ENCODE results near the gene CRYBG1.

Gene CRYBG1

DNA sequence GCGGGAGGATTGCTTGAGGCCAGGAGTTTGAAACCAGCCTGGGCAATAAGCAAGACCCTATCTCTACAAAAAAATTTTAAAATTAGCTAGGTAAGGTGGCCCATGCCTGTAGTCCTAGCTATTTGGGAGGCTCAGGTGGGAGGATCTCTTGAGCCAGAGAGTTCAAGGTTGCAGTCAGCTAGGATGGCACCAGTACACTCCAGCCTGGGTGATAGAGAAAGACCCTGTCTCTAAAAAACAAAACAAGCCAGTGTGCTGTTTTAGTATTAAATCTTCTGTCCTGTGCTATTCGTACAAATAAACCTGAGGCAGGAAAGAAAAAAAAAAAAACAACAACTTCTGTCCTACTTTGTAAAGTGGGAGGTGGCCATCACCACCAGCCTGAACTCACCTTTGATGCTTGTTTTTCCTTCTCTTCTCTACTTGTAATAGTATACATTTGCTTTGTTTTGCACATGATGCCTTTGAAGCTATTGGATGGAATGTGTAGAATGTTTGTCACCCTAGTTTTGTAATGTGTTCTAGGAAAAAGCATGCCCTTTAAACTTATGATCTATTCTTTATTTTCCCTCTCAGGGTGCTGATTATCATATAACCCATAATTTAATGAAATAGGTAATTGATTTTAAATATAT lies 102.5 kb downstream of the CRYBG1 start:
- DNase-seq: no peak

DNA sequence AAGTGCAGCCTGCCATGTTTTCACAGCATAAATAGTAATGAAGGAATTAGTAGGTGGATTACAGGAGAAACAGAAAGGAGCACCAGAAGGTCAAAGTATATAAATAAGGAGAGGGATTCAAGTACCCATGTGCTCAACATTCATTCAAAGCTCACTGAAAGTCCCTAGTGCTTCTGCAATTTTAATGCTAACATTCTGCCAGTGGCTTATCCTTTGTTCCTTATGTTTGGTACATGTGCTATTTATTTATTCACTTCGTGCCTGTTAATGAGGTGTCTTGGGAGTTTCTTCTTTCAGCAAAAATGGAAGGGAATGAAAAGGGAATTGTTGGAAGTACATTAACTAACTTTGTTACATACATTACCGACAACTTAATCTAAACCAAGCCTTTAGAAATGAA lies 105.7 kb downstream of the CRYBG1 start:
- no peak for DNase-seq

DNA sequence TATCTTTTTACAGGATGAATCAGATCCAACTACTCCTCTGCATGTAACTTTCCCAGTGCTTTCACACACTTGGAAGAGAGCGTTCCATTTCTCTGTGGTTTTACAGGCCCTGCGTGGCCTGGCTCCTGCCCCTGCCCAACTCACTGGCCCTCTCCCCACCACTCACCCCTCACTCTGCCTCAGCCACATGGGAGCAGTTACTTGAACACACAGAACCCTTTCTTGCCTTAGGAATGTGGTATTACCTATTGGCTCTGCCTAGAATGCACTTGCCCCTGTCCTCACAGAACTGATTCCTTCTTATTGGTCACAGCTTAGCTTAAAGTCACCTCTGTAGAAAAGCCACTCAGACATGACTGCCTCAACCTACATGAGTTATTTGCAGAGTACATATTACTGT lies 108.4 kb downstream of the CRYBG1 start:
- no peak for DNase-seq

DNA sequence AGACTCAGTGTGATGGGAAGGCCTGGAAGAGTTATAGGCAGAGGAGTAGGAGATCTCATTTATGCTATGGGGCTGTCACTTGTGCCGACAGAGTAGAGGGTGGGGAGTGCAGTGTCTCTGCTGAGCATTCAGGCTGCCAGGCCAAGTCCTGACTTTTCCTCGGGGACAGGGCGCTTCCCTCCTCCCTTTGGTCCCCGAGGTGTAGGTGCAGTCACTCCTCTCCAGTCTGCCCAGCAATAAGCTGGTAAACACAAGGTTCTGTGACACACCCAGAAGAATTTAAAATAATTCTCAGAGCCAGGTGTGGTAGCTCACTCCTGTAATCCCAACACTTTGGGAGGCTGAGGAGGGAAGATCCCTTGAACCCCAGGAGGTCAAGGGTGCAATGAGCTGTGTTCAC lies 109.4 kb downstream of the CRYBG1 start:
- no peak for DNase-seq

DNA sequence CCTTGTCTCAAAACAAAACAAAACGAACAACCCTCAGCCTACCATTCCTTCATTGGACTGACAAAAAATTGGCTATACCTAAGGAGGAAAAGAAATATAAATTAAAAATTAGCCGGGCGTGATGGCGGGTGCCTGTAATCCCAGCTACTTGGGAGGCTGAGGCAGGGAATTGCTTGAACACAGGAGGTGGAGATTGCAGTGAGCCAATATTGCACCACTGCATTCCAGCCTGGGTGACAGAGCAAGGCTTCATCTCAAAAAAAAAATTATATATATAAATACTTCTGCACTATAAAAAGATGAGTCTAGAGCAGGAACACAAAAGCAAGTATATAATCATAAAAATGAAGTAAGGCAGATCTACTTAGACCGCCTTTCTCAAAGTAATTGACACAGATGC lies 109.8 kb downstream of the CRYBG1 start:
- no peak for DNase-seq

DNA sequence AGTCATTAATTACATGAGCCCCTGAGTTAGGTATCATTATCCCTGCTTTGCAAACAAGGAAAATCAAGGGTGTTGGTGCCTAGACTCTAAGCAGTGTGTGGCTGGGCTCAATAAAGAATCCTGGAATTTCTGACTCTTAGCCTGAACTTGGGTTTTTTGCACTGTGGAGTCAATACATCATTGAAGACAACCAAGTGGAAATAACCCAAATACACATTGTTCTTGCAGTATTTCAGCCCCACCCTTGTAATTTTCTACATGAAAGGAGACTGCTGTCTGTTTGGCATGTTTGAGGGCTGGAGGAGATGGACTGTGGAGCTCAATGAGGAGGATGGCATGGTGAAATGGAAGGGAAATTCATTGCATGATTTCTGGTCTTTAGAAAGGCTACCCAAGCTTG lies 110.3 kb downstream of the CRYBG1 start:
- no peak for DNase-seq

DNA sequence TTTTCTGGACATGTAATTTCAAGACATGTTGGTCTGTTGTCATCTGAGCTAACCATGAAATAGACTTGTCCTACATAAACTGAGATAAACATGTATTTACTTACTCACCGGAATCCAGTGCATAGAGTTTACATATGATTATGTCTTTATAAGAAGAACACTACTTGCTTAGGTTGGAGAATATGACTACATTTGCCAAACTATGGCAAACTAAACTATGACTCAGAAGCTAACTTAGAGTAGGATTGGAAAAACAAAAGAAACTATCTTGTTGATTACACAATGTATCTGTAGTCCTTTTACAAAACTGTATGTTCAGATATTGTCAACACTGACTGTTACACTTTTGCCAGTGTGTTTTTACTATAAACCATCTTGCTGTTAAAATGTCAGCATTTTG lies 113.3 kb downstream of the CRYBG1 start:
- DNase-seq: no peak

DNA sequence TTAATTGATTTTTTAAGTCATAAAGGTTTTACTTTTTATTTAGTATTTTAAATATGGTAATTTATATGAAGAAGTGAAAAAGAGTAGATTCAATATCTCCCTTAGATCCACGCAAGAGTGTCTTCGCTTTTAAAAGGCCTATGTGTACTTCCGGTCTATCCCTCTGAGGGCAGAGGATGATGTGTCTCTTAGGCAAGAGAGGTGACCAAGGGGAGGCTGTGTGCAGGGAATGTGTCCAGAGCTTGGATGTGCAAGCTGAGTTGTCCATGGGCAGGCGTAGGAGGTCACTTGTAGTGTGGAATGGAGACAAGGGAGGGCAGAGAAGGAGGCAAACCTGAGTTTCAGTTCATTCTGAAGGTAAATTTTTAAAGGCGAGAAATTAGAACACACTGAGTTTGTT lies 113.9 kb downstream of the CRYBG1 start:
- DNase-seq: no peak

DNA sequence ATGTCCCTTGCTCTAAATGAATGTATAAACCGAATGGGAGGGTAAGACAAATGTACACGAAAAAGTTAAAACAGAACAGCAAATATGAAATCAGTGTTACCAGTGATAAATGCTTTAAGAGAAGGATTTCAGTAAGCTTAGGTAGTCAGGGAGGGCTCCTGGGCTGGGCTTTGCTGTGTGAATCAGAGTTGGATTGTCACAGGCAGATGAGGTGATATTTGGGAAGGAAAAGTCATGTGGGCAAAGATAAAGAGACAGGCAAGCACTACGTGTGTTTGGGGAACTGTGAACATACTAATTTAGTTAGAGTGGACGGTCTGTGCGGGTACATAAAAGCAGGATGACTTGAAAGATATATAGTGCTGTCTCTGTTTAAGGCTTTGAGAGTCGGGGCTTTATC lies 114.8 kb downstream of the CRYBG1 start:
- no peak for DNase-seq

DNA sequence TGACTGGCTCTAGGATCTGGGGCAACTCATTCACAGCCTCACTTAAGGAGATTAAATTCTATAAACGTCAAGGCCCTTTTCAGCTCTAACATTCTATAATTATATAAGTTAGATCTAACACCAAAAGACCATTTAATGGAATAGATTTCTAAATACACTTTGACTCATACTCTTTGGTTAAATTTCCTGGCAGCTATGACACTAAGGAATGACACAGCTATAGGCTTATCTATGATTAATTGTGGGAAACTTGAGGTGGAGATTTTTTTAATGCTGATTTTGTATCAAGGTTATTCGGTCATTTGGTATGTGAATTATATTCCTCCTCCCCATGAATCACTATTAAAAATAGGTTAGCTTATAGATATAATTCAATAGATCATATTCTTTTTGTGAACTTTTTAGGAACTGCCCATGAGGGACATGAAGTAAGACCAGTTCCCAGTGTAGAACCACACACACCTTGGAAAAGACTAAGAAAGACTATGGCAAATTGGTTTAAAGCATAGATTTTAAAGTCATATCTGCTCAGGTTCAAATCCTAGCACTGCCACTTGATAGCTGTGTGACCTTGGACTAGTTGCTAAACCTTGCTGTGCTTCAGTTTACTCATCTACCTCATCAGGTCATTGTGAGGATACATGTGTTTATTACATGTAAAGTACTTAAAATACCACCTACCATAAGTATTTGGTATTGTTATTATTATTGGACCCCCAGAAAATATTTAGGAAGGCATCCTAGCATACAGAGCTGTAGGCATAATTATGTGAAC lies 116.0 kb downstream of the CRYBG1 start:
- no peak for DNase-seq

DNA sequence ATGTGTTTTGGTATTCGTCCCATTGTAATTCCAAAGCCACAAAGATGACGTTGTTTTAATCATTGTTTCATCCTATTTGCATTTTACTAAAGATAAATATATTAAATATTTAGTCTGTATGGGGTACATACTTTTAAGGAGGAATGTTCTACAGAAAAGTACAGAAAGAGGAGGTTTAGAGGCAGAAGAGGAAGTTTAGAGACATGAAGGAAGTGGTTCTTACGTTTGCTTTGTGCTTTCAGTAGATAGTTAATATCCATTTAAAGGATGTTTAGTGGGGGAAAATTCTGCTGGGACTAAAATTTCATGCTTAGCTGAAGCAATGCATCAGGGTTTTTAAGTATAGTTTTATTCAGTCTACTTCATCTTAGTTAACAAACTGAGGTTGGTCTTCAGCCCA lies 116.6 kb downstream of the CRYBG1 start:
- DNase-seq: no peak

DNA sequence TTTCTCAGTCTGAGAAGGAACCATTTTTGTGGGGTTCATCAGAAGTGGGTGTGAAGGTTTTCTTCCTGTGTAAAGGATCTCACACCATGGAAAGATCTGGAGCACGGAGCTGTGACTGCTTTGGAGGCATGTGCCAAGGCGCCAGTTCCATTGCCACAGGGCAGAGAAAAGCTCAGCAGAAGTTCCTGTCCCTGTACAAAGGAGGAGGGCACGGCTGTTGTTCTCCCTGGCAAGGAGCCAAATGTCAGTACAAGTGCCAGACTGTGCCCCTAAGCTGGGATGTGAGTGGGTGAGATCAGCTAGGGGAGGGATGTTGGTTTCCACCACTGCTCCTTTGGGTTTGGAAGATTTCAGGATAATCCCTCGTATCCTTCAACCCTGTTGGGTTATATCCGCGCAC lies 117.3 kb downstream of the CRYBG1 start:
- peak in 1 of 2 experiments; percentile 6 for DNase-seq

DNA sequence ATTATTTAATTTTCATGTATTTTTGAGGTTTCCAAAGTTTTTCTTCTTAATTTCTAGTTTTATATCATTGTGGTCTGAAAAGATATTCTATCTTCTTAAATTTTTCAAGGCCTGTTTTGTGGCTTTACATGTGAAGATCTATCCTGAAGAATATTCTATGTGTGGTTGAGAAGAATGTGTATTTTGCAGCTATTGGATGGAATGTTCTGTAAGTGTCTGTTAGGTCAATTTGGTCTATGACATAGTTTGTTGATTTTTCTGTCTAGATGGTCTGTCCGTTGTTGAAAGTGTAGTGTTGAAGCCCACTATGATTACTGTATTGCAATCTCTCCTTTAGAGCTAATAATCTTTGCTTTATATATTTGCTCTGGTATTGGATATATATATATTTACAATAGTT lies 125.7 kb downstream of the CRYBG1 start:
- DNase-seq: no peak

DNA sequence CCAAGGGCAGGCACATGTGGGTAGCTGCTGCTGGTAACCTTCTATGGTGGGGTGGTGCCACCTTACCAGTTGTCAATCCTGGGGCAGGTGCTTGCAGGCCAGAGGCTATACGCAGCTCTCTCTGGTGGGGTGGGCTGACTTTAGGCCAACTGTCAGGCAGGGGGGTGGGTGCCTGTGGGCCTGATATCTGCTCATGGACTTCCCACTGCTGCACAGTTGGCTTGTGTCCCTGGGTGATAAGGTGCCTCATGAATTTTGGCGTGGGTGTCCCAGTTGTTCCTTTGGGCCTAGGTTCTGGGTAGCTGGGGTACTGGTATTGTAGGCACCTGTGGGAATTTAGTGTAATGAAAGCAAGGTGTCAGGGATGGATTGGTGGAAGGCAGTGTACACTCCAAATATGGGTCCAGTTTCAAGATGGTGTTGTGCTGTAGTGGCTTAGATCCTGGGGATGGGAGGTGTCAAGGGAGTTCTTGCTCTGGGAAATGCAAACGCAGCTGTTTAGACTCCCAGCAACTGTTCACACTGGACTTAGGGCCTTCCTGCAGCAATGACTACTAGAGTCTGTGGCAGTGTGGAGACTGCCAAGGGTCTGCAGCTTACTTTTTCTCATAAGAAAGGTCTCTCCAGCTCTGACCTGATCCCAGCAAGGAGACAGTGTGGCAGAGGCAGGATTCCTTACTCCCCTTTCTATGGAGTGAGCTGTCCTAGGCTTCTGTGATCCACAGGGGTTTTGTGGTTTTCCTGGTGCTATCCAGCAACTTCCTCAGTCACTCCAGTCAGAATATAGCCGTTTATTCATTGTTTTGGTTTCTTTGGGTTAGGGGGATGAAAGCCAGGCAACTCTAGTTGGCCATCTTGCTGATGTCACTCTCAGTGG lies 128.2 kb downstream of the CRYBG1 start:
- DNase-seq: no peak

DNA sequence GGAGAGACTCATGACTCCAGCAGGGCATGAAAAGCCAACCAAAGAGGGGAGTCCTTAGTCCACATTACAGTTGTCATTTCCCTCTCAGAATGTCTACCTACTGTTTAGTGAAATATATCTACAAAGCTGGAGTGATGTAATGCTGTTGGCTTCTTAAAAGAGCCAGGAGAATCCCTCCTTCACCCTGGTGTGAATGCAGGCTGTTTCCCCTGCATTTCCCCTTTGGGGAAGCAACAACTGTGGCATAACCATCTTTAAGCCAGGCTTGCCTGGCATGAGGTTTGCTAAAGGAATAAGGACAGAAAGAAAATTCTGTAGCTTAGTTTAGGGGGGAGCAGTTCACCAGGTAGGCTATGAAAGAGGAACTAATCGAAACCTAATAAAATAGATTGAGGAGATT lies 129.5 kb downstream of the CRYBG1 start:
- no peak for DNase-seq

DNA sequence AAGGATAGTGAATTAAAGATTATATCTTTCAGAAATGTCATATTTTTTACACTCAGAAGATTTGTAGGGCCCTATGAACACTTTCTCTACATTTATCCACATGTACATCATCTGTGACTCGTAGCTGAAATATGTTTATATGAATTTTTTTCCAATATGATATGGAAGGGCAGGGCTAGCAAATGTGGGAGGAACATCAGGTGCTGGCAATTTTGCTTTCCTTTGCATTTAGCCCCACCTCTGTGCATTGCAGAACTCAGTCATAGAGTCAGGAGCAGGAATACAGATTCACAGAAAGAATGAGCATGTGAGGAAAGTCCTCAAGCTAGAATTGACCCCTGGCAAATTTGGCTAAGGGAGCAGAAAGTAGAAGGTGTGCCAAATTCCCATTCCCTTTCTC lies 129.9 kb downstream of the CRYBG1 start:
- no peak for DNase-seq

DNA sequence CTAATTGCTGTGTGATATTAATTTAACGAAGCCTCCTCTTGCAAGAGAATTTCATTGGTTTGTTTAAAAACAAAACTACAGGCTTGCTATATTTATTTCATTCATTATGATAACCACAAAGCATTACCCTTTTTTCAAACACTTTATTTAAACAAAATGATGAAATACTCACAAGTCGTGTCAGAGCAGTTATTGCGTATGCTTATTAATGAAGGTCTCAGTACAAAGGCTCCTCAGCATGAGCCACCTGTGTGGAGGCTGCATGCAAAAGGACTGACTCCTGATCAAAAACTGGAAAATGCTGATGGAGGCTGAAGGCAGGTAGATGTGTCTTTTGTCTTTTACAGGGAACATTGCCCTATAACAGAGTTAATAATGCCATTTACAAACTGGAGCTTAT lies 130.5 kb downstream of the CRYBG1 start:
- DNase-seq: no peak

DNA sequence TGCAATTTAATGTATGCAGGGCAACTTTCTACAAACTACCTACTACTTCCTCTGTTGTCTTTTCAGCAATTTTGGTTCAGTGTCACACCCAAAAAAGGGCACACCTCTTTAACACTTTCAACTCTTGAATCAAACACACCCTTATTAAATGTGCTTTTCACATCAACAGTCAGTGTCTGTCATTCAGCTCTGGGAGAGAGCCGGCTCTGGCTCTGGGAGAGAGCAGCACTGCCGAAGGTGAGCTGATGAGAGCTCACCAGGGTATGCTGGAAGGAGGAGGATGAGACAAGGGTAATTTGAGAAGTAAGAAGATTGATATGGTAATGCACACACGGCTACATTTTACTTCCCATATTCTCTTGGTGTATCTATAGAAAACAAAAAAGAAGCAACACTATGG lies 134.5 kb downstream of the CRYBG1 start:
- DNase-seq: no peak

DNA sequence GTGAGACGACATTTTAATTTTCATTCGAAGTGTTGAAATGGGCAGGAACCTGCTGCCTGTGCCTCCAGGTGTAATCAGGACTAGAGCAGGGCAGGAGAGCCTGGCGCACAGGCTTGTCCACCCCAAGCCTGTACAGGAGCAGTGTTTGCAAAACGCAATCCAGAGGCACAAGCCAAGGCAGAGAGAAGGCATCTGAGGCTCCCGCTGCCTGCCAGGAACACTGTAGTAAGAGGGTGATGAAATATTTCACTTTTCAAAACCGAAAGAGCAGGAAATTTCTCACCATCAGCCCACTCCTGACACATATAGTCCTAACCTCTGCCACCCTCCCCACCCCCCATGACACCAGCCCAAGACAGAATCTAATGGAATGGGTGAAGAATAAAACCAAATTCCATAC lies 136.3 kb downstream of the CRYBG1 start:
- no peak for DNase-seq

DNA sequence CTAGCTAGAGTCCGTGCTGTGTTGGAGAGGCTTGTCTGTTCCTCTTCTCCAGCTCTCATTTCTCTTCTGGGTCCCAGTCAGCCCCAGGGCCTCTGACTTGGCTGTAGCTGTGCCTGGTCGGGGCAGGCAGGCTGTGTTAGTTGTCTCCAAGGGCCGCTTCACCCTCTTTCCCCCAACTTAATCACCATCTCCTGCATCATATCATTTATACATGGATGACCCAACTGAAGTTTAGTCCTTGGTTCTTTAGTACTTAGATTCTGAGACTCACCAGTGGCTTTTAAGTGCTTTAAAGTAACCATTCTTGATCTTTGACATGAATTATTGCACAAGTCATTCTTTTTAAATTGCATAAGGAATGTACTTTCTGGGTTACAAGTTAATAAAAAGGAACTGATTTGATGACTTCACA lies 141.4 kb downstream of the CRYBG1 start:
- no peak for DNase-seq

DNA sequence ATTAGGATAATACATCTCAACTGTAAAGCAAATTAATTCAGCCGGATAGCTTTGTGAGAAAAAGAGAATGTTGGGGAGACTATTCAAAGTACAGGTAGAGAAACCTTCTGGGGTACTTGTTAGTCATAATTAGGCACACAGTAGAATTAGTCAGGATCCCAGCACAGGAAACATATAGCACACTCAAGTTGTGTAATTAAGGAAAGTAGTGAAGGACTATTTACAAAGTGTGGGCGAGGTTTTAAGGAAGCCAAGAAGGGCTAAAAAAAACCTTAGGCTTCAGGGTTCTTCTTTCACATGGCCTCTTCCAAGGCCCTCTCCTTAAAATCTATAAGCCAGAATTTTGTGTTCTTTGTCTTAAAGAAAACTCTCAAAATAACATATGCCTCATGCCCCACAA lies 142.0 kb downstream of the CRYBG1 start:
- DNase-seq: no peak

DNA sequence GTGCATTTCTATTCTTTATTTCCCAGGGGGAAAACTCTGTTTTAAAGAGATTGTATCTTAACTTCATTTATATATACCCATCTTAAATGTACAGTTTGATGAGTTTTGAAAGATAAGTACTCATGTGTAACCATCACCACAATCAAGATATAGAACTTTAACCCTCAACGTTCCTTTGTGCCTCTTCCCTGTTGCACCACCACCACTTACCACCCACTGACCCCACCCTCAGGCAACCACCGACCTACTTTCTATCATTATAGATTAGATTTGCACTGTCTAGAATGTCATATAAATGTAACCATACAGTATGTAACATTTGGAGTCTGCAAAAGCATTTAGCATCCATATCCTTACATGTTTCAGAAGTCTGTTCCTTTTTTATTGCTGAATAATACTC lies 147.8 kb downstream of the CRYBG1 start:
- DNase-seq: no peak

DNA sequence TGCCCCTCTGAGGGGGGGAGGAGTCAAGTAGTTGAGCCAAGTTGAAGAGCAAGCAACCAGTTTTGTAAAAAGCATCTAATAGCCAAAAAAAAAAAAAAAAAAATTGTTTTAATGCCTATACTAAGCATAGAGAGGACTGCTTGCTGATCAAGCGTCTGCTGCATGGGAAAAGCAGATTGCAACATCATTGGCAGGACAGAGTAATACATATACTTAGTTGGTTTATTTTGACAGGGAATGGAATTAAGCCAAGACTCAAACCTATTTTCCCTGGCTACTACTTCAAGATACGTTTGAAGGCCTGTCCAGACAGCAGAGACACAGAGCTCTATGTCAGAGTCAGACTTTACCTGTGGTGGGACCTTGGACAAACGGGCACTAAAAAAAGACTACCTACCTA lies 148.3 kb downstream of the CRYBG1 start:
- no peak for DNase-seq
